SK-N-SH (cell line): ENCODE data around the gene EPB41L2.

Source experiments
- CTCF ChIP-seq: fragments of 200-600 bp; sonication (generic); IDR thresholded peaks from 2 replicates; pipeline ENCODE4 v1.6.1; 2017; ENCODE audit warnings: antibody characterized with exemption, mild to moderate bottlenecking, moderate library complexity
- EP300 ChIP-seq, 2 experiments: IDR thresholded peaks; 2 replicates each; pipeline versions ENCODE4 v1.4.0 to v1.6.1; 2012; ENCODE audit warnings: borderline replicate concordance in 1 of 2, low read depth in 1 of 2, low read length in 1 of 2
- EZH2phosphoT487 ChIP-seq: fragments of 200-600 bp; sonication (generic); IDR thresholded peaks from 2 replicates; pipeline ENCODE4 v1.6.1; 2017; ENCODE audit warnings: low read depth, mixed run types, mild to moderate bottlenecking, antibody characterized with exemption, moderate library complexity, borderline replicate concordance
- JUND ChIP-seq: IDR thresholded peaks from 2 replicates; pipeline ENCODE4 v1.4.0; 2012
- NFIC ChIP-seq: IDR thresholded peaks from 2 replicates; pipeline ENCODE4 v1.4.0; 2012; ENCODE audit warnings: borderline replicate concordance
- POLR2AphosphoS5 ChIP-seq: IDR thresholded peaks from 2 replicates; pipeline ENCODE4 v1.6.1; 2012; ENCODE audit warnings: low read depth, low read length
- RCOR1 ChIP-seq: fragments of 150-350 bp; IDR thresholded peaks from 2 replicates; pipeline ENCODE4 v1.6.1; 2017; ENCODE audit warnings: antibody characterized with exemption, low read length
- REST ChIP-seq: IDR thresholded peaks from 2 replicates; pipeline ENCODE4 v1.6.1; 2012; ENCODE audit warnings: mild to moderate bottlenecking, low read depth, low read length, moderate library complexity
- RXRA ChIP-seq: IDR thresholded peaks from 2 replicates; pipeline ENCODE4 v1.4.0; 2012; ENCODE audit warnings: low read depth, mild to moderate bottlenecking, borderline replicate concordance
- SIN3A ChIP-seq: IDR thresholded peaks from 2 replicates; pipeline ENCODE4 v1.6.1; 2012; ENCODE audit warnings: low read depth, mild to moderate bottlenecking, low read length, moderate library complexity, borderline replicate concordance
- SMC3 ChIP-seq: IDR thresholded peaks from 2 replicates; pipeline ENCODE4 v1.6.1; 2012; ENCODE audit warnings: low read depth, low read length, improper control_type of control experiment
- USF2 ChIP-seq: fragments of 150-350 bp; IDR thresholded peaks from 2 replicates; pipeline ENCODE4 v1.6.1; 2017; ENCODE audit warnings: antibody characterized with exemption, low read length, low read depth, borderline replicate concordance
- YY1 ChIP-seq: IDR thresholded peaks from 2 replicates; pipeline ENCODE4 v1.4.0; 2012; ENCODE audit warnings: low read depth, mild to moderate bottlenecking

- no peak for TF ChIP-seq POLR2AphosphoS5
- TF ChIP-seq USF2: no peak
- TF ChIP-seq CTCF: no peak
- no peak for TF ChIP-seq EP300 (IDR thresholded peaks at IDR 0.05; ENCODE audit: borderline replicate concordance in 1 of 2, low read depth in 1 of 2, low read length in 1 of 2)
- no peak for TF ChIP-seq YY1
- no peak for TF ChIP-seq JUND
- no peak for TF ChIP-seq REST
- TF ChIP-seq SIN3A: no peak
- no peak for TF ChIP-seq NFIC
- no peak for TF ChIP-seq RXRA
- TF ChIP-seq EZH2phosphoT487: no peak
- no peak for TF ChIP-seq RCOR1
- TF ChIP-seq SMC3: no peak
Measured at GRCh38 chr6:131059486-131059885, 3.6 kb downstream of the EPB41L2 start.
